Chondrocyte (in vitro differentiated cells): Measurements from ENCODE around the gene EXOC2. TPM values are rescaled to one million over a fixed set of nuclear protein-coding genes. Genes with fewer than 3 reads are reported as not detected.

Source experiments
- DNase-seq: peaks from one replicate; pipeline ENCODE4 v3.0.0; 2021; ENCODE audit warnings: mixed read lengths, low spot score
- H3K27ac Mint-ChIP-seq: one replicate; pipeline ENCODE4 v1.8.0; 2021; ENCODE audit warnings: mild to moderate bottlenecking, moderate library complexity, mixed read lengths; ENCODE audit not compliant: unreplicated experiment
- H3K27me3 Mint-ChIP-seq: 2 replicates; pipeline ENCODE4 v1.8.0; 2021; ENCODE audit warnings: low read depth, mixed read lengths
- H3K36me3 Mint-ChIP-seq: 2 replicates; pipeline ENCODE4 v1.8.0; 2021; ENCODE audit warnings: low read depth, mixed read lengths
- H3K4me1 Mint-ChIP-seq: 2 replicates; pipeline ENCODE4 v1.8.0; 2021; ENCODE audit warnings: low read depth, mild to moderate bottlenecking, mixed read lengths
- H3K4me3 Mint-ChIP-seq: one replicate; pipeline ENCODE4 v1.8.0; 2021; ENCODE audit warnings: mild to moderate bottlenecking, moderate library complexity, mixed read lengths; ENCODE audit not compliant: unreplicated experiment
- H3K9me3 Mint-ChIP-seq: 2 replicates; pipeline ENCODE4 v1.8.0; 2021; ENCODE audit warnings: low read depth, mixed read lengths
- total RNA-seq: library from RNA; stranded (reverse); gene quantifications from 3 replicates; pipeline ENCODE4 v1.2.1, GENCODE V29; 2021
- TF ChIP-seq, protein P1 (sequence below): fragments of 200-600 bp; sonication (generic); IDR thresholded peaks from 2 replicates; pipeline ENCODE4 v1.5.0; 2021; ENCODE audit warnings: antibody characterized with exemption, mild to moderate bottlenecking, moderate library complexity

Gene EXOC2
- total RNA-seq, 1 donor from 2014 or later, result 27.5 TPM

DNA sequence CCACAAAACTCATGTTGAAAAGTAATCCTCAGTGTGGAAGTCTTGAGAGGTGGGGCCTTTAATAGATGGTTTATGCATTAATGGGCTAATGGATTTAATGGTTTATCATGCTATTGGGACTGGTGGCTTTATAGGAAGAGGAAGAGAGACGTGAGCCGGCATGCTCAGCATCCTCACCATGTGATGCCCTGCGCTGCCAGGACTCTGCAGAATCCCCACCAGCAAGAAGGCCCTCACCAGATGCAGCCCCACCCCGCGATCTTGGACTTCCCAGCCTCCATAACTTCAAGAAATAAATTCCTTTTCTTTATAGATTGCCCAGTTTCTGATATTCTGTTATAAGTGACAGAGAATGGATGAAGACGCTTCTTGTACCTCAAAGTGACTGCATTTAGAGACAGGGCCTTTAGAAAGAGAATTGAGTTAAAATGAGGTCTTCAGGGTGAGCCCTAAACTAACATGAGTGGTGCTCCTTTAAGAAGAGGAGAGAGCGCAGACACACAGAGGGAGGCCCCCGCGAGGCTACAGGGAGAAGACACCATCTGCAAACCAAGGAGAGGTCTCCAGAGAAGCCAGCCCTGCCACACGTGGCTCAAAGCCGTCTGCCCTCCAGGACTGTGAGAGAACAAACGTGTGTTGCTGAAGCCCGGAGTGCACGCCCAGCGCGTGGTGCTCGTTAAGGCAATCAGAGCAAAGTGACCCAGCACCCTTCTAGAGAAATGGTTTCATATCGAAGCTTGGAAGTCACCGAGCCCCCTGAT lies 244.5 kb downstream of the EXOC2 start:
- Mint-ChIP-seq H3K9me3 (no peaks in the 10 kb centered on the region), H3K4me3 (no peak overlapping the region), H3K27ac (no peak overlapping the region), H3K4me1 (no peaks in the 10 kb centered on the region), H3K36me3 (no peaks in the 10 kb centered on the region), H3K27me3 (peaks cover 20% of the 10 kb centered on the region)
- TF ChIP-seq, protein P1, sequence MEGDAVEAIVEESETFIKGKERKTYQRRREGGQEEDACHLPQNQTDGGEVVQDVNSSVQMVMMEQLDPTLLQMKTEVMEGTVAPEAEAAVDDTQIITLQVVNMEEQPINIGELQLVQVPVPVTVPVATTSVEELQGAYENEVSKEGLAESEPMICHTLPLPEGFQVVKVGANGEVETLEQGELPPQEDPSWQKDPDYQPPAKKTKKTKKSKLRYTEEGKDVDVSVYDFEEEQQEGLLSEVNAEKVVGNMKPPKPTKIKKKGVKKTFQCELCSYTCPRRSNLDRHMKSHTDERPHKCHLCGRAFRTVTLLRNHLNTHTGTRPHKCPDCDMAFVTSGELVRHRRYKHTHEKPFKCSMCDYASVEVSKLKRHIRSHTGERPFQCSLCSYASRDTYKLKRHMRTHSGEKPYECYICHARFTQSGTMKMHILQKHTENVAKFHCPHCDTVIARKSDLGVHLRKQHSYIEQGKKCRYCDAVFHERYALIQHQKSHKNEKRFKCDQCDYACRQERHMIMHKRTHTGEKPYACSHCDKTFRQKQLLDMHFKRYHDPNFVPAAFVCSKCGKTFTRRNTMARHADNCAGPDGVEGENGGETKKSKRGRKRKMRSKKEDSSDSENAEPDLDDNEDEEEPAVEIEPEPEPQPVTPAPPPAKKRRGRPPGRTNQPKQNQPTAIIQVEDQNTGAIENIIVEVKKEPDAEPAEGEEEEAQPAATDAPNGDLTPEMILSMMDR, result no peak
- DNase-seq, result no peak

DNA sequence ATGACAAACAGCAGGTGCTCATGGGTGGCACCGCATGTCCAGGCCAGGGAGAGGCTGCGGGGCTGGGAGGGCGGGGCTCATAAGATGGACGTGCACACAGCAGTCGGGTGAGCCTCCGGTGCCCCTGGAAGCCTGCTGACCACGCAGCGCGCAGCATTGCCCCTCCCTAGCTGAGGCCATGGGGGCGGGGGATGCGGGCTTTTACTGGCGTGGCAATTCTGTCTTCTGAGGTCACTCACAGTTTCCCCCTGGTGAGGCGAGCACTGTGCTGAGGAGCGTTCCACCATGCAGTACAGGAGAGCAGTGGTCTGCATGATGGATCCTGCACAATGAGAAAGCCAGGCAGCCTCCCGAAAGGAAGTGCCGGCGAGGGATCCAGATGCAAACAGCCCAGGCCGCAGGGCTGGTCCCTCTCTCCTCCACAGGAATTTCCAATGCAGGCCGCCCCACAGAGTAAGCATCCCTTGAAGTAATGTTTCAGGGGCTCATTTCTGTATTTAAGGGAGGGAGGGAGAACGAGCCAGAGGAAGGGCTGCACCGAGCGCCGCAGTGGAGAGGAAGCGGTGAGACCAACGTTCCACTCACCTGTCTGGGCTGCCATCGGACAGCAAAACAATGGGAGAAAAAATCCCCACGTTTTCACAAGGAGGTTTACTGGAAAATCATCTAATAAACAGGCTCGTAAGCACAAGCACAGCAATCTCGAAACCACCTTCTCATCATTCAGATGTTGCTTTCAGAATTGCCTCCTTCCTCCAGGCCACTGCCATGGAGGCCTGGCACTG lies 245.4 kb downstream of the EXOC2 start:
- H3K4me3 Mint-ChIP-seq, result no peak overlapping the region
- H3K36me3 Mint-ChIP-seq, result no peaks in the 10 kb centered on the region

DNA sequence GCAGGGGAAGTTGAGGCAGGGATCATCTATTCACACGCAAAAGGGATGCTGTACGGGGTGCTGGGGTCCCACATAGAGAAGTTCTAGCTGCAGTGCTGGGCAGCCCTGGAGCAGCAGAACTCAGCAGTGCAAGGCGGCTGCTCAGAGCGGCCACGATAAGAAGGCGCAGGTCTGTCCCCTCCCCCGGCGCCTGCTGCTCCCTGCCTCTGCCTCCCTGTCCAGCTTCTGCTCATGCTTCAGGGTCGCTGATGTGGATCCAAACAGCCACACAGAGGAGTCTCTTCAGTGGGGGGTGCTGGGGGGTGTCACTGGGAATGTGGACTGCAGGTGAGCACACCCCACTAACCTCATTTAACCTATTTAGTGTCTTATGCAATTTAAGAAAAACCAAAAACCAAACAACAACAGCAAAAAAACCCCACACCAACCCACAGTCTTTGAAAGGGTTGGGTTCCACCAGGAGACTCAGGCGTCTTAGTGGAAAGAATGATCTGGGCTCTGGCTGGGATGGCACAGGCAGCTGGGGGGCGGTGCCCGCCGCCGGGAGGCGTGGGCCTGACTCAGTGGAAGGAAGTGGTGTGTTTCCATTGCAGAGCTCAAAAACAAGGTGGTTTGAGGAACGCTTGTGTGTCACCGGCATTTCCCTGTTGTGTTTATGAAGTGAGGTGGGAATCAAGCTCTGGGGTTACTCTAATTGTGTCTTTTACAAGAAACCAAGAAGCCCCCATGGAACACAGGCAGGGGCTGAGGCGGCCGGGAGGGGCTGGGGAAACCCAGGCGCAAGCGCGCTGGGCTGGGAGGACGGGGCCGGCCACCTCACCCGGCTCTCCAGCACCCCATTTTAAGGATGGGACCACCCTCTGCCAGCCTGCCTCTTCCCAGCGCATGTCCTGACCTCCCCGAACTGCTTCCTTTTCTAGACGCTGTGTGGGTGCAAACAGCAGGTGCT lies 246.2 kb downstream of the EXOC2 start:
- Mint-ChIP-seq H3K4me1 (no peaks in the 10 kb centered on the region), H3K36me3 (no peaks in the 10 kb centered on the region), H3K27me3 (peaks cover 14% of the 10 kb centered on the region), H3K9me3 (no peaks in the 10 kb centered on the region), H3K27ac (no peak overlapping the region), H3K4me3 (no peak overlapping the region)
- TF ChIP-seq, protein P1, result no peak
- no peak for DNase-seq

More for the DNA sequence above, 245.4 kb downstream of the EXOC2 start:
- H3K4me1 Mint-ChIP-seq, result no peaks in the 10 kb centered on the region
- H3K27ac Mint-ChIP-seq, result no peak overlapping the region
- DNase-seq, result no peak
- TF ChIP-seq, protein P1, result no peak
- H3K9me3 Mint-ChIP-seq, result no peaks in the 10 kb centered on the region
- peaks cover 15% of the 10 kb centered on the region for H3K27me3 Mint-ChIP-seq

DNA sequence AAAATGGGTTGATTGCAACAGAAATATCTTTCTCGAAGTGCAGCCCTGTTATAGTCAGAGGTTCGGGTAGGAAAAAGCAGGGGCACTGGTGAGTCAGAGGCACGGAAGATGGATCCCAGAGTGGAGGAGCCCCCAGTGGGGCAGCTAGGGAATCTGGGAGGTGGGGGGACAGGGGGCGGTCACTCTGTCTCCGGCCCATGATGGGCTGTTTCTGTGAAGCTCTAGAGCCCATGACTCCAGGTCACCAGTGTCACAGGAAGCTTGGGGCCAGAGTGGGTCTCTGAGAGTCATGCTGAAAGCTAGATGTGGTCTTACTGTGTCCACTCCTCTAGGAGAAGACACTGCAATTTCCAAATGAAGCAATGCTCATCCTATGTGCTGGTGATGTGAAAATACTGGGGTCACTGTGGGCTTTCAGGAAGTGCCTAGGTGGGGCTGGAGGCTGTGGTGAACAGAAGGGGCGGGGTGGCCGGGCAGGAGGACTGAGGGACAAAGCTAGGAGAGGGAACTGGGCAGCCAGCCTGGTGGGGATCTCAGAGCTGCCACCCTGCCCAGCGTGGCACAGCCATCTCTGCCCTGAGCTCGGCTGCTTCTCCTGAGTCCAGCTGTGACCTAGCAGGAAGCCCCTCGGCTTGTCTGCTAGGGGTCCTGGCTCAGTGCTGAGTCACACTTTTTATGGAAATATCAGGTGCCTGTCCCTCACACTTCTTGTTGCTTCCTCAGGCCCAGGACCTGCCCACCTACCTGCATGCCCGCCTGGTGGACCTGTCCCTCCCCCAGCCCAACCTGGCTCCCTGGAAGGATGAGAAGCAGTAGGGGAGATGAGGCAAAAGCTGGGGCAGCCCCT lies 247.1 kb downstream of the EXOC2 start:
- Mint-ChIP-seq H3K9me3 (no peaks in the 10 kb centered on the region), H3K27me3 (peaks cover 15% of the 10 kb centered on the region), H3K36me3 (no peaks in the 10 kb centered on the region), H3K27ac (no peak overlapping the region), H3K4me1 (no peaks in the 10 kb centered on the region), H3K4me3 (no peak overlapping the region)
- TF ChIP-seq, protein P1, result no peak
- no peak for DNase-seq
